Measurements from ENCODE around the gene APOA4.

- no peak for TF ChIP-seq CTCF (tag by site-specific recombination; IDR thresholded peaks at IDR 0.05)
- TF ChIP-seq ZBTB21 (tag by site-specific recombination; IDR thresholded peaks at IDR 0.05): no peak
- no peak for TF ChIP-seq ZNF140 (tag by site-specific recombination; IDR thresholded peaks at IDR 0.05)
- TF ChIP-seq, protein P1, sequence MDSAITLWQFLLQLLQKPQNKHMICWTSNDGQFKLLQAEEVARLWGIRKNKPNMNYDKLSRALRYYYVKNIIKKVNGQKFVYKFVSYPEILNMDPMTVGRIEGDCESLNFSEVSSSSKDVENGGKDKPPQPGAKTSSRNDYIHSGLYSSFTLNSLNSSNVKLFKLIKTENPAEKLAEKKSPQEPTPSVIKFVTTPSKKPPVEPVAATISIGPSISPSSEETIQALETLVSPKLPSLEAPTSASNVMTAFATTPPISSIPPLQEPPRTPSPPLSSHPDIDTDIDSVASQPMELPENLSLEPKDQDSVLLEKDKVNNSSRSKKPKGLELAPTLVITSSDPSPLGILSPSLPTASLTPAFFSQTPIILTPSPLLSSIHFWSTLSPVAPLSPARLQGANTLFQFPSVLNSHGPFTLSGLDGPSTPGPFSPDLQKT (IDR thresholded peaks at IDR 0.05; ENCODE audit: borderline replicate concordance, low read depth, low read length): no peak
Measured at GRCh38 chr11:116807601-116808261, 15.4 kb downstream of the APOA4 start.
